NCI-H2196 treated with DMSO at 0.1 percent for 48 hours (cell line): ENCODE measurements around the gene CLEC14A.

Source experiments
- DNase-seq: peaks from one replicate; lab custom pipeline; 2025; ENCODE audit not compliant: unreplicated experiment; lab: John Stamatoyannopoulos, UW

CLEC14A gene

DNA sequence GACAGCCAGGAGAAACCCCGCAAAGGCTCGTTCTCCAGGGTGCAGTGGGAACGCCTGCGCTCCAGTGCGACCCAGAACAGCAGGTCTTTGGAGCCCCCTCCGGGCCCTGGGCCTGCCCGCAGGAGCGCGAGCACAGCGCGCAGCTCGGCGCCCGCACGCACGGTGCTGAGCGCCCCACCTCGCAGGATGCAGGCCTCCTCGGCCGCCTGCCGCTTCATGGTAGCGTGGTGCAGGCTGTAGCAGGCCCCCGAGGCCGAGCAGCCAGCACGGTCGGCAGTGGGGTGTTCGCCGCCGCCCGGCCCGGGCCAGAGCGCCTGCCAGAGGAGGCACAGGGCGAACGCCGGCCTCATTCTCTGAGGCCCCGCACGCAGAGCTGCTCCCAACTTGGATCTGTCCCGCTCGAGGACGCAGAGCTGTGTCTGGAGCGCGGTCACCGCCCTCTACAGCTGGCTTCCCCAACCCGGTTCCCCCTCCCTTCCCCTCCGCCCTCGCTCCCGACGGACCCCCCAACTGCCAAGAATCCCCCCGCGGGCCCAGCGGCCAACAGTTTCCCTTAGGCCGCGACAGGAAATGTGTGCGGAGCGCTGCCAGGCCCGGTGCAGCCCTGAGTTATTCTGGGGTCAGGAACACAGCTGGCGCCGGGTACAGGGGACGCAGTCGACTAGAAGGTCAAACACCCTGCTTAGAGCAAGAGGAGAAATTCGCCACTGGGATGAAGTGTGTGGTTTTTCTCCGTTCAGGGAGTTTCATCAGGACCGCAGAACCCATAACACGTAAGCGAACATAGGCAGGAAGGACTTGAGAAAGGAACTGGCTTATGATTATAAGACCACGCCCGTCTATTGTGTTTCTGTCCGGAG, at the start of gene CLEC14A:
Gene CLEC14A (minus strand): TSS at position 421 of the 860 bp plus-strand sequence. CDS start 71 bp downstream, at position 350.
- DNase-seq = no peak

GRCh38 chr14:38302966-38303365, 47.1 kb upstream of the CLEC14A start:
- DNase-seq = no peak

GRCh38 chr14:38302034-38302433, 46.1 kb upstream of the CLEC14A start:
- no peak for DNase-seq

- no peak for DNase-seq
Observed at GRCh38 chr14:38297681-38298080, 41.8 kb upstream of the CLEC14A start.

DNA sequence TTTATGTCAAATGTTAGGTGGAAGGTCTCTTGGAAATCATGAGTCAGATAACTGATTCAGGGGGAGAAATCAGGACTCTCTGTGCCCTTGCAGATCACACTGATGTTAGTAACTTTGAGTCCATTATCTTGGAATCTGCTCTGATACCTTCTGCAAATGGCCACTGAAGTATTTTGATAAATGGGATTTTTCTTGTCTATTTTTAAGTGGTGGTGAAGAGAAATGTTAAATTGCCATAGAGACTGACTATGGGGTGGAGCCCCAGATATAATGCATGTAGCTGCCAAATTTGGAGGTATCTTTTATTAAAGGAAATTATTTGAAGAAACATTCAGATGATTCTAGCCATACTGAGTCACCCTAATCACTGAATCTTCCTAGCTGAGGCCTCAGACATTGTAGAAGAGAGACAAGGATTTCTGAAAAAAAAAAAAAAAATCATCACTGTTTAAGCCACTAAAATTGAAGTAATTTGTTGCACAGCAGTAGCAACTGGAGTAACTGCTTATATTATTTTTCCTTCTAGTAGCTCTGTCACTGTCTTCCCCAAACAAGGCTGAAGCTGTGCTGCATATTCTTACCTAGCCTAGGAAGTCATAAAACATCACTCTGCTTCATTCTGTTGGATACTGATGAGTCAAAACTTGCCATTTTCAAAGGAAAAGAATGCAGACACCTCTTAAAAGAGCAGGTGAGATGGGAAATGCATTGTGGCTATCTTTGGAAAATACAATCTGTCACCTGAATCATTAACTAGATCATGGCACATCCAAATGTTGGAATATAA, 36.0 kb upstream of the CLEC14A start:
- no peak for DNase-seq

DNA sequence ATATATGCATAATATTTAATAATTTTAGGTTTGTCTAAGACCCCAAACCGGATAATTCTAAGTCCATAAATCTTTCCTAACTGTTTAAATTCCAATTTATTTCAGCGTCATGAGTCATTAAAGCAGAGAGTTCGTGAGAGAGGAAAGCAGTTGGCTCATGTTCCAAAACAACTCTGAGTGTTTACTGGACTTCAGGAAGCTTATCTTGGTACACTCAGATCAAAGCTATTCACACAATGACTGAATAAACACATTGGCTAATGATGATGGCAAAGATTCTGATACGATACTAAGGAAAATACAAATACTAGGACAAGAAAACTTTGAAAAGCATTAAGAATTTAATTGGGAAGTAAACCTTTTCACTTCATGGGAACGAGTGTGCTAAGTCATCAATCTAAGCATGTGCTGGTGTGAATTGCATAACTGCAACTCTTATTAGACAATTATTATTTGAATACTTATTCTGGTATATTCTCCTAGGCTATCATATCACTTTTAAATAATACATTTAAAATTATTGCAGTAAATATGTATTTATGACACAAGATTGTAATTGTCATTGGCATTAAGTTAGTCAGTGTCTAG, 34.8 kb upstream of the CLEC14A start:
- no peak for DNase-seq

DNA sequence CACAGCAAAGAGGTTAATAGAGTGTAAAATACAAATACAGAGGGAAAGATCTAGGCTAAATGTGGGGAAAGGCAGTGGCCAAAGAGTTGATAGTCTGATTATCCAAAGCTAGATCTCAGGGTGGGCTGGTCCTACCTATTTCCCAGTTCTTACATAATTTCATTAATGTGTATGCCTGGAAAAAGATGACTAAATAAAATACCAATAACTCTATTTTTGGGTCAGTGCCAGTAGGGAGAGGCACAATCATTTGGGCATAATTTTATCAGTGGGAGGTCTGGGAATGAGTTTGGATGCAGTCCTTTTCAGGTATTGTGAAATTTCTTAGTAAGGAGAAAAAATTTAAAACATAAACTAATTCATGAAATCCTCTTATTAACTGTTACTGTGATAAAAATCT, 30.6 kb upstream of the CLEC14A start:
- DNase-seq = no peak

- DNase-seq = no peak
Observed at GRCh38 chr14:38285962-38286361, 30.1 kb upstream of the CLEC14A start.

DNA sequence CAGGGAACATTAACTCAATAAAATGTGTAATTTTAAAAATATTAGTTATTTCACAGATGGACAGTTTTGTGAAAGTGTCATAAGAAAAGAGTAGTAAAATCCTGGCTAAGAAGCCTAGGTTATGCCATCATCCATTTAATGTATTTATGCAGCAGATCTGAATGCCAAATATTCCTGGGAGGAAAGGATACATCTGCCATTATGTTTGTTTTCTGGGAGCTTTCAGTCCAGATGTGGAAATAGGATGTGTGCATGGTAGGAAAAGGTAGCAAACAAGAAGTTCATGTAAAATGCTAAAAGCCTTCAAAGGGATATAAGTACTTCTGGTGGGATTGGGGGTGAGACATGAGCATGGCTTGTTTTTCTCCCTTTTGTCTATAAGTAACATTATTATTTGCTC, 27.0 kb upstream of the CLEC14A start:
- DNase-seq = no peak

DNA sequence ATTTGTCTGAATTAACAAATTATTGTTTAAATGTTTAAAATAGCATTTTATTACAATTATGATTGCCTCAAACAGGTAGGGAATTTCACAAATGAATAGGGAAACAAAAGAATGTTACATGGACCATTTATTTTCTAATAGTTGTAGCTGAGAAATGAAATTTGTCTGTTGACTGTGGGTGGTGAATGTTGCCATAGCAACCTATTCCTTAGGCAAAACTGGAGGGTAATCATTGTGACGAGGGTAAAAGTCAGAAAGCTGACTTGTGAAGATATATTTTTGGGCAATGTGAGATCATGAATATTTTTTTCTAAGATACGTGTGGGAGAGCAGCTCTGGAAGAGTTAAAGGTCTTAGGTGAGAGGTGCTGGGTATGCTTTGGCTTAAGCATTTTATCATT, 24.2 kb upstream of the CLEC14A start:
- no peak for DNase-seq

DNA sequence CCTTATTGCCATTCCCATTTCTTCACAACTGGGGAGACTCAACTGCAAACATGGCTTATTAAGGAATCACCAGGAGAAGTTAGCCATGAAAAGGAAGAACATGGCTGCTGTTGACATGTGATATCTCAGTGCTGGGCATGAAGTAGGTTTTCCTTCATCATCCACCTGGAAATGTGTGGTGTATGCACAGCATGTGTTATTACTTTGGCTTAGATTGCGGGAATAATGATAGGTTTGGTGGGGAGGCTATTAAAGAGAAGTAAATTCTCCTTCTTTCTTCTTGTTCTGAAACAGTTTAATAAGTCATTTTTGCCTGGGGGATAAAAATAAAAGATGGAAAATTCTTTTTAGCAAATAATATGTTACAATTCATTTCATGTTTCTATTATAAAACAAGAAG, 23.7 kb upstream of the CLEC14A start:
- no peak for DNase-seq

GRCh38 chr14:38278035-38278434, 22.1 kb upstream of the CLEC14A start:
- no peak for DNase-seq

DNA sequence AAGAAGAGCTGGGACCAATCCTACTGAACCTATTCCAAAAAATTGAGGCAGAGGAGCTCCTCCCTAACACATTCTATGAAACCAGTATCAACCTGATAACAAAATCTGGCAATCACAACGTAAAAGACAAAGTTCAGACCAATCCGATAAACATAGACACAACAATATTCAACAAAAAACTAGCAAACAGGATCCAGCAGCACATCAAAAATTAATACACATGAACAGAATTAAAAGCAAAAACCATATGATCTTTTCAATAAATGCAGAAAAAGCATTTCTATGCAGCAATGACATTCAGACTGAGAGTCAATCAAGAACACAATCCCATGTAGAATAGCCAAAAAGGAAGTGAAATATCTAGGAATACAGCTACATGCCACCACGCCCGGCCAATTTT, 7.0 kb upstream of the CLEC14A start:
- no peak for DNase-seq

- DNase-seq = no peak
Observed at GRCh38 chr14:38261620-38262019, 5.7 kb upstream of the CLEC14A start.

DNA sequence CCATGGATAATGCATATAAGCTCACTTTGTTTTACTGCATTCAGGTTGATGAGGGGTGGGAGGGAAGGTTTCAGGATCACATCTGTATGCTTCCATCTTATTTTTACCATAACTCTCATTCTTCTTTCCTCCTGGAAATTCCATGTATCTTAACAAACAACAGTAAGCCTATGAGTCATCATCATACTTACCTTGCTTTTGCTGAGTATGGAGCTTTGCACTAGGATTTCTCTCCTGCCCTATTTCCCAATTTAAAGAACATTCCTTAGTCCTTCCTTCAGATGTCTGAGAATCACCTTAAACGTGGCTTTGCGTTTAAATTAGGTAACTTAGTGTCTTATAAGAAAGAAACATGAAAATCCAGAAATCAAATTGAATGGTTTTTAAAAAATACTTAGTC, 1.6 kb upstream of the CLEC14A start:
- no peak for DNase-seq

DNA sequence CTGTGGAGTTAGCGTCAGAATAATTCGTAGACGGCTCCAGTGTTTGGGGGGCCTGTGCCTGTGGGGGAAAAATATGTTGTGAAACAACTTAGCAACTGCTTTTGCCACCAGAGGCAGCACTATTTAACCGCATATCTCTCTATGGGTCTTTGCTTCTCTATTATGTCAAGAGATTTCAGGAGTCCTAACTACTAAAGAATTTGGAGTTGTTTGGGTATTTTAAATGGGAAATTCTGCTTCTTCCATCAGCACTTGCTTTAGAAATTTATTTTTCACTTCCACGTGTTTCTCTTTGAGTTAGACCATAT, 594 bp upstream of the CLEC14A start:
- no peak for DNase-seq

- no peak for DNase-seq
Observed at GRCh38 chr14:38255408-38255672, 553 bp downstream of the CLEC14A start.

GRCh38 chr14:38254571-38255407, 1.1 kb downstream of the CLEC14A start:
- DNase-seq = no peak

DNA sequence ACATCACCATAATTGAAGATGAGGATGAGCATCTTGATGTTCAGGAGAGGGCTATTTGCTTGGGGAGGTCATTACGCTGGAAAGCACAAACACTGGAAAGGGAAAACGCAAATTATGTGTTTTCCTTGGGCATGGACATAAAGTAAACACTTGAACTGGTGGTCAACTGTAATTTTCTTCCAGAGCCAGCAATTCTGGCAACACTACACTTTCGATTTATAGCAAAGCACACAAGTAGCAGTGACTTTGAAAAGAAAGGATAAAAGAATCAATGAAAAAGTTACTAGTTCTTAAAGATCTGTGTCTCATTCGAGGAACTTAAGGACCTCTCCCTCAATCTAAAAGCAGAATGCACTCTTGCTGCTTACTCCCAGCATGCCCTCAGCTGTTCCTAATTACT, 2.2 kb downstream of the CLEC14A start:
- no peak for DNase-seq

DNA sequence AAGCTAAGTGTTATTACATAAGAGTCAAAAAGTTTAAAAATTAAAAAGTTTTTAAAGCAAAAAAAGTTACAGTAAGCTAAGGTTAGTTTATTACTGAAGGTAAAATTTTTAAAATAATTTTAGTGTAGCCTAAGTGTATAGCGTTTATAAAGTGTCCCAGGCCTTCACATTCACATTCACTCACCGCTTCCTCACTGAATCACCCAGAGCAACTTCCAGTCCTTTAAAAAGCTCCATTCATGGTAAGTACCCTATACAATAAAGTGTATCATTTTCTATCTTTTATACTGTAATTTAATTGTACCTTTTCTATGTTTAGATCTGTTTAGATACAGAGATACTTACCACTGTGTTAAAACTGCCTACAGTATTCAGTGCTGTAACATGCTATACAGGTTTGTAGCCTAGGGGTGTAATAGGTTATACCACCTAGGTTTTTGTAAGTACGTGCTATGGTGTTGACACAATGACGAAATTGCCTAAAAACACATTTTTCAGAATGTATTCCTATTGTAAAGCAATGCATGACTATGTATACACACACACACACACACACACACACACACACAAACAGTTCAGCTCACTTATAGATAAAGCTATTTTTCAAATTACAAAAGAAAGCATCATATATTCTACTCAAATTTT, 3.7 kb downstream of the CLEC14A start:
- DNase-seq = no peak

DNA sequence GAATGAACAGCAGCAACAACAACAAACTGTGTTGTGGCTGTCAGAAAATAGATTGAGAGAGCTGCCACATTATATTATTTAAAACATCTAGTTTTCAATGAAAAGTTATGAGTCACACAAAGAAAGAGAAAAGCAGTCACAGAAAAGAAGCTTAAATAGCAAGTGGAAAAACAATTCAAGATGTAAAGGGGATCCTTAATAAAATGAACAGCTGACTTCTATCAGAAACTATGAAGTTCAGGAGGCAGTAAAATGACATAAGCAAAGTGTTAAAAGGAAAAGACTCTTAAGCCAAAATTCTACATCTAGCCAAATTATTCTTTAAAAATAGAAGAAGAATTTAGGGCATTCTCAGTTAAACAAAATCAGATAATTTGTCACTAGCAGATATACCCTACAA, 5.6 kb downstream of the CLEC14A start:
- no peak for DNase-seq
